Loucy (cell line): ENCODE measurements around the gene LMOD3.

Experiments used
- EZH2phosphoT487 ChIP-seq: fragments of 200-600 bp; IDR thresholded peaks from 2 replicates; pipeline ENCODE4 v1.6.1; 2018; ENCODE audit warnings: antibody characterized with exemption, mild to moderate bottlenecking, moderate library complexity, borderline replicate concordance
- TF ChIP-seq, protein P1 (sequence below): fragments of 200-600 bp; sonication (generic); conservative IDR thresholded peaks from 2 replicates; pipeline ENCODE4 v1.5.1; 2014; ENCODE audit warnings: mild to moderate bottlenecking, antibody characterized with exemption, low read length

DNA sequence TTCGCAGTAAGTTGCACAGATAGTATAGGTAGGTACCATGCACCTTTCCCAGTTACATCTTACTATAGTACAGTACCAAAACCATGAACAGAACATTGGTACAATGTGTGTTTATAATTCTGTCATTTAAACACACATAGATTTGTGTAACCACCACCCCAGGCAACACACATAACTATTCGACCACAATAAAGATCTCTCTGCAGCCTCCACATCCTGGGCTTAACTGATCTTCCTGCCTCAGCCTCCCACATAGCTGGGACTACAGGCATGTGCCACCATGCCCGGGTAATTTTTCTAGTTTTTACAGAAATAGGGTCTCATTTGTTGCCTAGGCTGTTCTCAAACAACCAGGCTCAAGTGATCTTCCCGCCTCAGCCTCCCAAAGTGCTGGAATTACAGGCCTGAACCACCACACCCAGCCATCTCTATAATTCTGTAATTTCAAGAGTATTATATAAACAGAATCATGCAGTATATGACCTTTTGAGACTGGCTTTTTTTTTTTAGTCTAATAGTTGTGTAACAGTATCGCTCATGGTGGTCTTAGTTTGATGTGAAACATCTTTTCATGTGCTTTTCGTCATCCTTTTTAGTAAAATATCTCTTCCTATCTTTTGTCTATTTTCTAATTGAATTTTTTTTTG is 57.0 kb downstream of the LMOD3 start:
- TF ChIP-seq, protein P1, sequence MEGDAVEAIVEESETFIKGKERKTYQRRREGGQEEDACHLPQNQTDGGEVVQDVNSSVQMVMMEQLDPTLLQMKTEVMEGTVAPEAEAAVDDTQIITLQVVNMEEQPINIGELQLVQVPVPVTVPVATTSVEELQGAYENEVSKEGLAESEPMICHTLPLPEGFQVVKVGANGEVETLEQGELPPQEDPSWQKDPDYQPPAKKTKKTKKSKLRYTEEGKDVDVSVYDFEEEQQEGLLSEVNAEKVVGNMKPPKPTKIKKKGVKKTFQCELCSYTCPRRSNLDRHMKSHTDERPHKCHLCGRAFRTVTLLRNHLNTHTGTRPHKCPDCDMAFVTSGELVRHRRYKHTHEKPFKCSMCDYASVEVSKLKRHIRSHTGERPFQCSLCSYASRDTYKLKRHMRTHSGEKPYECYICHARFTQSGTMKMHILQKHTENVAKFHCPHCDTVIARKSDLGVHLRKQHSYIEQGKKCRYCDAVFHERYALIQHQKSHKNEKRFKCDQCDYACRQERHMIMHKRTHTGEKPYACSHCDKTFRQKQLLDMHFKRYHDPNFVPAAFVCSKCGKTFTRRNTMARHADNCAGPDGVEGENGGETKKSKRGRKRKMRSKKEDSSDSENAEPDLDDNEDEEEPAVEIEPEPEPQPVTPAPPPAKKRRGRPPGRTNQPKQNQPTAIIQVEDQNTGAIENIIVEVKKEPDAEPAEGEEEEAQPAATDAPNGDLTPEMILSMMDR, result no peak
- no peak for TF ChIP-seq EZH2phosphoT487
